ENCODE data around the gene SPINK1. TPM values are rescaled to one million over a fixed set of nuclear protein-coding genes. Genes with fewer than 3 reads are reported as not detected.

Gene SPINK1
- total and polyA plus RNA-seq, 12 donors, result 1.2 to 14.7 (median 2.5) TPM; not detected in 3

Other genes starting within 250 kb of the SPINK1 start
- under 1 TPM in 7 of 10 donors, not detected in 3; 0.06 to 0.71 (median 0.15) TPM for gene JAKMIP2, start 48.9 kb downstream of the SPINK1 start, total RNA-seq
- under 1 TPM; 0.07 to 0.09 TPM for gene JAKMIP2, start 48.9 kb downstream of the SPINK1 start, polyA plus RNA-seq
- not detected for gene SCGB3A2, start 47.0 kb upstream of the SPINK1 start, total RNA-seq
- under 1 TPM in 1 of 2 donors, not detected in 1; 0.17 TPM for gene SCGB3A2, start 47.0 kb upstream of the SPINK1 start, polyA plus RNA-seq
- 10 to 100 TPM in 1 of 10 donors, 1 to 10 TPM in 8, not detected in 1; 2.3 to 10.9 (median 4.7) TPM for gene C5orf46, start 74.9 kb upstream of the SPINK1 start, total RNA-seq
- 10 to 100 TPM in 1 of 2 donors, 1 to 10 TPM in 1; 6.3 to 20.6 TPM for gene C5orf46, start 74.9 kb upstream of the SPINK1 start, polyA plus RNA-seq
- gene SPINK5, start 232.3 kb upstream of the SPINK1 start, total RNA-seq, result 1 to 10 TPM in 1 of 10 donors, under 1 TPM in 8, not detected in 1; 0.07 to 1.2 (median 0.19) TPM
- 1 to 10 TPM; 1.4 to 3.4 TPM for gene SPINK5, start 232.3 kb upstream of the SPINK1 start, polyA plus RNA-seq

Data from heart right ventricle (tissue), 12 donors.